HCT116 (cell line): Measurements from ENCODE around the gene PGPEP1. TPM values are rescaled to one million over a fixed set of nuclear protein-coding genes. Genes with fewer than 3 reads are reported as not detected.

Experiments
- ATAC-seq: fragments of 200-7000 bp; cut with Tn5 transposase; 2 replicates; pipeline ENCODE4 v1.9.1; 2020; ENCODE audit warnings: mild to moderate bottlenecking, moderate library complexity
- BruUV-seq: library from RNA; stranded (reverse); fragments of 400-500 nt; replicated peaks from 2 replicates; lab custom pipeline; 2021; lab: Mats Ljungman, UMichigan
- CTCF ChIA-PET: fragments of 300-600 bp; sonication (Branson Sonifier 250); formaldehyde crosslinking; loops from one replicate; lab custom pipeline; 2021; ENCODE audit warnings: antibody characterized with exemption; lab: Charles Lee
- POLR2A ChIA-PET: fragments of 300-600, 350-600 bp; sonication (Branson Sonifier 250); formaldehyde crosslinking; loops from one replicate; lab custom pipeline; 2021; ENCODE audit warnings: antibody characterized with exemption; lab: Charles Lee
- RAD21 ChIA-PET, 2 experiments: fragments of 300-600 bp; sonication (Branson Sonifier 250); formaldehyde crosslinking; loops; one replicate each; lab custom pipeline; 2023; ENCODE audit warnings: low total read pairs in 2 of 2; ENCODE audit not compliant: uncharacterized antibody in 2 of 2, unreplicated experiment in 2 of 2, low non-redundant PET in 1 of 2; lab: Charles Lee
- DNase-seq: peaks from one replicate; pipeline ENCODE4 v3.0.0-alpha.2; 2010; ENCODE audit warnings: low read depth, low spot score
- H2AFZ ChIP-seq: fragments of 200-600 bp; shearing (Covaris generic), sonication (generic); 2 replicates; pipeline ENCODE4 v1.6.1; 2017; ENCODE audit warnings: low read depth, mixed run types, mixed read lengths, antibody characterized with exemption, low read length; ENCODE audit not compliant: poor library complexity, severe bottlenecking
- H3K27ac ChIP-seq: 2 replicates; pipeline ENCODE4 v1.5.1; 2012; ENCODE audit warnings: low read depth, low read length
- H3K27me3 ChIP-seq: fragments of 200-600 bp; sonication (generic); 2 replicates; pipeline ENCODE4 v1.6.1; 2016; ENCODE audit warnings: mixed run types, low read length, mixed read lengths; ENCODE audit not compliant: insufficient read depth
- H3K36me3 ChIP-seq, 2 experiments: fragments of 200-500 bp in 1 of 2; fragments of 200-600 bp in 1 of 2; sonication (Bioruptor generic) in 1 of 2; sonication (generic) in 1 of 2; 2 replicates each; pipeline versions ENCODE4 v1.5.1 to v1.6.1; 2014 to 2016; ENCODE audit warnings: low read length in 2 of 2, inconsistent platforms in 1 of 2, mixed read lengths in 1 of 2, mixed run types in 1 of 2; ENCODE audit not compliant: insufficient read depth in 2 of 2, control insufficient read depth in 1 of 2
- H3K4me1 ChIP-seq, 2 experiments: fragments of 200-600 bp in 1 of 2; sonication (generic) in 1 of 2; 2 replicates each; pipeline versions ENCODE4 v1.5.1 to v1.6.1; 2012 to 2017; ENCODE audit warnings: low read length in 2 of 2, inconsistent platforms in 1 of 2, mild to moderate bottlenecking in 1 of 2, mixed read lengths in 1 of 2, mixed run types in 1 of 2, moderate library complexity in 1 of 2; ENCODE audit not compliant: insufficient read depth in 2 of 2, control insufficient read depth in 1 of 2
- H3K4me2 ChIP-seq: fragments of 200-600 bp; sonication (generic); 2 replicates; pipeline ENCODE4 v1.6.1; 2017; ENCODE audit warnings: mixed run types, low read length, mixed read lengths
- H3K4me3 ChIP-seq, 2 experiments: fragments of 200-600 bp in 1 of 2; sonication (generic) in 1 of 2; replicated peaks in 1 of 2; 2 replicates each; pipeline ENCODE4 v1.5.1; 2011 to 2016; ENCODE audit warnings: low read length in 2 of 2, control low read depth in 1 of 2, low read depth in 1 of 2, mild to moderate bottlenecking in 1 of 2, mixed read lengths in 1 of 2, mixed run types in 1 of 2
- H3K79me2 ChIP-seq: fragments of 200-600 bp; sonication (generic); 2 replicates; pipeline ENCODE4 v1.6.1; 2017; ENCODE audit warnings: mild to moderate bottlenecking, mixed run types, low read length, moderate library complexity, mixed read lengths; ENCODE audit not compliant: insufficient read depth
- H3K9ac ChIP-seq: fragments of 200-600 bp; sonication (generic); 2 replicates; pipeline ENCODE4 v1.6.1; 2016; ENCODE audit warnings: low read length, mixed read lengths
- H3K9me2 ChIP-seq: fragments of 200-600 bp; sonication (generic), shearing (Covaris generic); 2 replicates; pipeline ENCODE4 v1.6.1; 2017; ENCODE audit warnings: mixed run types, mild to moderate bottlenecking, moderate library complexity; ENCODE audit not compliant: insufficient read depth
- H3K9me3 ChIP-seq, 2 experiments: fragments of 200-500 bp in 1 of 2; fragments of 200-600 bp in 1 of 2; sonication (Bioruptor generic) in 1 of 2; sonication (generic) in 1 of 2; 2 replicates each; pipeline ENCODE4 v1.6.1; 2014 to 2017; ENCODE audit warnings: low read length in 2 of 2, mixed read lengths in 2 of 2, inconsistent platforms in 1 of 2, low read depth in 1 of 2, mild to moderate bottlenecking in 1 of 2, mixed run types in 1 of 2, moderate library complexity in 1 of 2; ENCODE audit not compliant: control insufficient read depth in 1 of 2, insufficient read depth in 1 of 2
- H4K20me1 ChIP-seq: fragments of 200-600 bp; sonication (generic), shearing (Covaris generic); 2 replicates; pipeline ENCODE4 v1.6.1; 2017; ENCODE audit warnings: mixed run types, mild to moderate bottlenecking, moderate library complexity; ENCODE audit not compliant: insufficient read depth
- CEBPB ChIP-seq: IDR thresholded peaks from 2 replicates; pipeline ENCODE4 v1.6.1; 2012; ENCODE audit warnings: low read depth
- CTCF ChIP-seq, 3 experiments: fragments of 200-600 bp in 1 of 3; sonication (generic) in 1 of 3; IDR thresholded peaks in 2 of 3; conservative IDR thresholded peaks in 1 of 3; 2 replicates each; pipeline ENCODE4 v1.5.1; 2012 to 2017; ENCODE audit warnings: low read depth in 2 of 3, low read length in 2 of 3, antibody characterized with exemption in 1 of 3, borderline replicate concordance in 1 of 3, control low read depth in 1 of 3, mild to moderate bottlenecking in 1 of 3, mixed read lengths in 1 of 3, mixed run types in 1 of 3, moderate library complexity in 1 of 3; ENCODE audit not compliant: insufficient read depth in 1 of 3
- EGR1 ChIP-seq: IDR thresholded peaks from 2 replicates; pipeline ENCODE4 v1.6.1; 2012; ENCODE audit warnings: low read depth
- POLR2A ChIP-seq: IDR thresholded peaks from 2 replicates; pipeline ENCODE4 v1.7.0; 2011; ENCODE audit warnings: borderline replicate concordance; ENCODE audit not compliant: insufficient read depth, insufficient read length; ENCODE audit errors: extremely low read depth
- POLR2AphosphoS5 ChIP-seq: IDR thresholded peaks from 2 replicates; pipeline ENCODE4 v1.6.1; 2011; ENCODE audit warnings: mild to moderate bottlenecking, low read depth, low read length, moderate library complexity
- SP1 ChIP-seq: IDR thresholded peaks from 2 replicates; pipeline ENCODE4 v1.6.1; 2012; ENCODE audit warnings: low read depth
- intact Hi-C: fragments of 100-400 bp; cut with micrococcal nuclease; formaldehyde crosslinking; loops from 2 replicates; pipeline ENCODE4 v1.10.0; 2022
- total RNA-seq: library from RNA; stranded (reverse); gene quantifications from one replicate; pipeline ENCODE4 v1.2.1, GENCODE V29; 2021; ENCODE audit not compliant: unreplicated experiment

The PGPEP1 gene
- total RNA-seq, 1 experiment from 2014 or later, result 30.9 TPM

- H3K4me1 ChIP-seq, result peaks cover 32 to 60% of the 10 kb centered on the region in 2 experiments
- H2AFZ ChIP-seq, result no peak overlapping the region
- H3K27me3 ChIP-seq, result no peaks in the 10 kb centered on the region
- no peak for DNase-seq
- H3K9me3 ChIP-seq, result no peaks in the 10 kb centered on the region
- ChIA-PET RAD21 (no interaction called here), CTCF (interaction anchor here (3.1 kb wide), 1 partner anchor 11 kb away, joined by 28 read pairs; the partner anchor contains the start of gene JUND), POLR2A (interaction anchor here (2.3 to 4.4 kb wide), 3 partner anchors 10 to 13 kb away, joined by 18 to 138 read pairs (median 23); partner anchors contain the start of gene JUND)
- TSS peak; percentile 75 for BruUV-seq
- peak overlapping the region; percentile 98 for H3K4me2 ChIP-seq
- no peak for ATAC-seq
- H3K4me3 ChIP-seq, result peak overlapping the region; percentile 49 to 74
- intact Hi-C loops, result no loop called here
- TF ChIP-seq EGR1, result no peak
- no peak for TF ChIP-seq POLR2AphosphoS5
- 0 out of 6 replicates have a peak, but pooled peaks of 1 of the 3 experiments have one; percentile 10 for TF ChIP-seq CTCF (IDR thresholded peaks at IDR 0.05 in 2 of 3, conservative IDR thresholded peaks at IDR 0.05 in 1 of 3; ENCODE audit: borderline replicate concordance in 1 of 3, insufficient read depth in 1 of 3, low read depth in 2 of 3, low read length in 2 of 3)
- no peak for TF ChIP-seq CEBPB
- no peak for TF ChIP-seq POLR2A
- TF ChIP-seq SP1, result no peak
- no peaks in the 10 kb centered on the region for H4K20me1 ChIP-seq
- no peaks in the 10 kb centered on the region for H3K36me3 ChIP-seq
- no peaks in the 10 kb centered on the region for H3K9me2 ChIP-seq
- peak overlapping the region; percentile 94 for H3K27ac ChIP-seq
- peak overlapping the region; percentile 86 for H3K9ac ChIP-seq
- H3K79me2 ChIP-seq, result no peaks in the 10 kb centered on the region
These were observed 49.3 kb upstream of the PGPEP1 start for GRCh38 chr19:18291019-18291524.
